HepG2 (cell line): ENCODE results near the gene TTLL6. TPM values are rescaled to one million over a fixed set of nuclear protein-coding genes. Genes with fewer than 3 reads are reported as not detected.

ENCODE experiments used
- ARID2 ChIP-seq: sonication (generic); formaldehyde crosslinking; IDR thresholded peaks from 2 replicates; pipeline ENCODE4 v1.8.1; 2022; ENCODE audit warnings: mild to moderate bottlenecking, missing genetic modification reagents, borderline replicate concordance
- ARNT2 ChIP-seq: sonication (generic); formaldehyde crosslinking; IDR thresholded peaks from 2 replicates; pipeline ENCODE4 v1.8.0; 2022; ENCODE audit warnings: mild to moderate bottlenecking, low read depth, missing genetic modification reagents, moderate library complexity
- ETV5 ChIP-seq: IDR thresholded peaks from 2 replicates; pipeline ENCODE4 v1.6.1; 2018; ENCODE audit warnings: missing biosample characterization, missing genetic modification reagents, inconsistent platforms, borderline replicate concordance
- GATAD2A ChIP-seq: IDR thresholded peaks from 2 replicates; pipeline ENCODE4 v1.6.1; 2016
- GFI1 ChIP-seq: sonication (generic); formaldehyde crosslinking; IDR thresholded peaks from 2 replicates; pipeline ENCODE4 v1.5.0; 2020; ENCODE audit warnings: missing genetic modification reagents, mild to moderate bottlenecking, borderline replicate concordance
- KDM4B ChIP-seq: sonication (generic); formaldehyde crosslinking; IDR thresholded peaks from 2 replicates; pipeline ENCODE4 v1.4.0; 2020; ENCODE audit warnings: missing genetic modification reagents
- MIXL1 ChIP-seq: IDR thresholded peaks from 2 replicates; pipeline ENCODE4 v1.6.1; 2016
- MLXIP ChIP-seq: sonication (generic); formaldehyde crosslinking; IDR thresholded peaks from 2 replicates; pipeline ENCODE4 v1.9.0; 2021; ENCODE audit warnings: missing genetic modification reagents, borderline replicate concordance
- NR0B2 ChIP-seq: sonication (generic); formaldehyde crosslinking; IDR thresholded peaks from 2 replicates; pipeline ENCODE4 v1.4.0; 2020; ENCODE audit warnings: mild to moderate bottlenecking, missing genetic modification reagents
- POLR2A ChIP-seq, 2 experiments: IDR thresholded peaks; 2 replicates each; pipeline ENCODE4 v1.6.1; 2011; ENCODE audit warnings: low read depth in 2 of 2, low read length in 2 of 2, mild to moderate bottlenecking in 1 of 2, moderate library complexity in 1 of 2; ENCODE audit not compliant: insufficient read depth in 1 of 2
- SIN3A ChIP-seq: IDR thresholded peaks from 2 replicates; pipeline ENCODE4 v1.6.1; 2011; ENCODE audit warnings: low read depth, mild to moderate bottlenecking, control low read depth, low read length, borderline replicate concordance
- SNAPC4 ChIP-seq: sonication (generic); formaldehyde crosslinking; IDR thresholded peaks from 2 replicates; pipeline ENCODE4 v1.4.0; 2020; ENCODE audit warnings: mild to moderate bottlenecking, missing genetic modification reagents
- THYN1 ChIP-seq: sonication (generic); formaldehyde crosslinking; IDR thresholded peaks from 2 replicates; pipeline ENCODE4 v1.8.1; 2023; ENCODE audit warnings: low read depth, mild to moderate bottlenecking, moderate library complexity, missing genetic modification reagents, borderline replicate concordance
- YEATS4 ChIP-seq: sonication (generic); formaldehyde crosslinking; IDR thresholded peaks from 2 replicates; pipeline ENCODE4 v1.4.0; 2020; ENCODE audit warnings: missing genetic modification reagents, borderline replicate concordance
- ZBTB3 ChIP-seq: sonication (generic); formaldehyde crosslinking; IDR thresholded peaks from 2 replicates; pipeline ENCODE4 v1.4.0; 2020; ENCODE audit warnings: low read depth, mild to moderate bottlenecking, moderate library complexity, missing genetic modification reagents, borderline replicate concordance
- ZNF414 ChIP-seq: sonication (generic); formaldehyde crosslinking; IDR thresholded peaks from 2 replicates; pipeline ENCODE4 v1.5.0; 2020; ENCODE audit warnings: missing genetic modification reagents
- ZNF598 ChIP-seq: sonication (generic); formaldehyde crosslinking; IDR thresholded peaks from 2 replicates; pipeline ENCODE4 v1.5.1; 2020; ENCODE audit warnings: mild to moderate bottlenecking, missing genetic modification reagents, borderline replicate concordance
- ZNF713 ChIP-seq: sonication (generic); formaldehyde crosslinking; IDR thresholded peaks from 2 replicates; pipeline ENCODE4 v1.4.0; 2020; ENCODE audit warnings: mild to moderate bottlenecking, missing genetic modification reagents
- ZSCAN30 ChIP-seq: sonication (generic); formaldehyde crosslinking; IDR thresholded peaks from 2 replicates; pipeline ENCODE4 v1.5.0; 2020; ENCODE audit warnings: mild to moderate bottlenecking, missing genetic modification reagents
- polyA plus RNA-seq, 8 experiments: library from polyadenylated mRNA; depleted of rRNA in 3 of 8; stranded (reverse) in 7 of 8; unstranded in 1 of 8; fragments of >200 nt; fragmentation: Illumina TruSeq in 4 of 8; extraction: Trizol in 4 of 8; gene quantifications; 2 replicates each; pipeline versions ENCODE4 v1.2.1 to v1.2.3, GENCODE V29; 2011 to 2016; ENCODE audit warnings: low read depth in 4 of 8, missing spikeins in 1 of 8, mixed read lengths in 1 of 8; ENCODE audit not compliant: insufficient read depth in 1 of 8
- total RNA-seq, 5 experiments: library from RNA; depleted of rRNA; stranded (reverse); fragments of >200 nt; fragmentation: Illumina TruSeq; extraction: Trizol; gene quantifications; 2 replicates each; pipeline ENCODE4 v1.2.3, GENCODE V29; 2016; ENCODE audit warnings: low read depth in 1 of 5

TTLL6 gene
- total and polyA plus RNA-seq, 2 of the 13 experiments (the other 11 are each of a cell fraction or from before 2014, with no cell fraction given): 0.04 to 0.08 TPM

GRCh38 chr17:48816774-48817590, at the start of gene TTLL6 (continued):
- TF ChIP-seq NR0B2 (CRISPR knock-in tag): 0 out of 2 replicates have a peak, but pooled peaks have one; percentile 55
- no peak for TF ChIP-seq MLXIP
- TF ChIP-seq SIN3A: peak; percentile 84; the same call in 1 of the 2 replicates
- TF ChIP-seq THYN1 (CRISPR knock-in tag): no peak
- peak; percentile 93 for TF ChIP-seq MIXL1
- TF ChIP-seq POLR2A (IDR thresholded peaks at IDR 0.05; ENCODE audit: insufficient read depth in 1 of 2, low read depth in 2 of 2, low read length in 2 of 2): no peak
- TF ChIP-seq ZNF598 (CRISPR knock-in tag): 0 out of 2 replicates have a peak, but pooled peaks have one; percentile 22
- TF ChIP-seq ARID2: no peak
- no peak for TF ChIP-seq YEATS4 (CRISPR knock-in tag)
- no peak for TF ChIP-seq ZNF713 (CRISPR knock-in tag)
- TF ChIP-seq ZNF414 (CRISPR knock-in tag): no peak
- no peak for TF ChIP-seq ZSCAN30 (CRISPR knock-in tag)
- TF ChIP-seq GFI1 (CRISPR knock-in tag): no peak
- TF ChIP-seq KDM4B (CRISPR knock-in tag): no peak
- no peak for TF ChIP-seq ZBTB3 (CRISPR knock-in tag)
- 0 out of 2 replicates have a peak, but pooled peaks have one; percentile 19 for TF ChIP-seq SNAPC4 (CRISPR knock-in tag)
- 0 out of 2 replicates have a peak, but pooled peaks have one; percentile 18 for TF ChIP-seq ARNT2
- no peak for TF ChIP-seq ETV5 (CRISPR knock-in tag)
- TF ChIP-seq GATAD2A (CRISPR knock-in tag): no peak
